HL-60 (cell line): ENCODE data around the gene CREB5.

Experiments used
- DNase-seq, 2 experiments: peaks; one replicate each; pipeline ENCODE4 v3.0.0-alpha.2; 2010 to 2020; ENCODE audit warnings: low read depth in 1 of 2, low spot score in 1 of 2
- H3K27ac ChIP-seq: fragments of 250-450 bp; sonication (Bioruptor Pico); replicated peaks from 2 replicates; pipeline ENCODE4 v1.5.1; 2020; ENCODE audit warnings: mild to moderate bottlenecking, moderate library complexity
- H3K27me3 ChIP-seq: fragments of 250-450 bp; sonication (Bioruptor Pico); 2 replicates; pipeline ENCODE4 v1.5.1; 2021; ENCODE audit warnings: mild to moderate bottlenecking, moderate library complexity; ENCODE audit not compliant: insufficient read depth, poor library complexity, severe bottlenecking
- H3K4me3 ChIP-seq: replicated peaks from 2 replicates; pipeline ENCODE4 v1.5.1; 2011; ENCODE audit warnings: mild to moderate bottlenecking, control low read depth, low read length; ENCODE audit not compliant: insufficient read depth
- CTCF ChIP-seq: IDR thresholded peaks from one replicate; pipeline ENCODE4 v1.5.1; 2011; ENCODE audit warnings: low read length, control low read depth, inconsistent platforms; ENCODE audit not compliant: insufficient read depth
- GABPA ChIP-seq: IDR thresholded peaks from 2 replicates; pipeline ENCODE4 v1.6.1; 2012; ENCODE audit warnings: low read depth
- POLR2AphosphoS5 ChIP-seq: IDR thresholded peaks from 2 replicates; pipeline ENCODE4 v1.6.1; 2012; ENCODE audit warnings: low read depth
- SPI1 ChIP-seq: IDR thresholded peaks from 2 replicates; pipeline ENCODE4 v1.6.1; 2012; ENCODE audit warnings: low read depth, mild to moderate bottlenecking, borderline replicate concordance
- TF ChIP-seq, protein P1 (sequence below): IDR thresholded peaks from 2 replicates; pipeline ENCODE4 v1.6.1; 2012; ENCODE audit warnings: low read depth; ENCODE audit not compliant: insufficient replicate concordance

The CREB5 gene

DNA sequence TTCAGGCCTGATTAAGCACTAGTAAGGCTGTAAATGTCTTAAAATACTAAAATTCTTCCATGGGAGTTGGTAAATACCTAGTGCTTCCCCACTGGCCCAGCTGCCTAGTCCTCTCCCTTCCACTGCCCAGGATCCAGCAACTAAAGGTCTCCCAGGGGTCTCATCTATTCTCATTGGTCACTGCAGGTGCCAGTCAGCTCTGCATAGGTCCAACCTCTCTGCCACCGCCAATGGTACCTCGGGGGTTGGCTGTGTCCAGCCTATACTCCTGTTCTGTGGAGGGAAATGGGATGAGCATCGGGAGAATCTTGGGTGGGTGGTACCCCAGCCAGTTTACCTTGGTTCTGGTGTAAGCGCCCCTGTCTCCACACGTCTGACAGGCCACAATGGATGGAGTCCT is 6.1 kb upstream of the CREB5 start:
- DNase-seq = no peak
- no peak overlapping the region for H3K27ac ChIP-seq
- TF ChIP-seq CTCF (no peak), GABPA (no peak), POLR2AphosphoS5 (no peak), SPI1 (no peak)
- TF ChIP-seq, protein P1, sequence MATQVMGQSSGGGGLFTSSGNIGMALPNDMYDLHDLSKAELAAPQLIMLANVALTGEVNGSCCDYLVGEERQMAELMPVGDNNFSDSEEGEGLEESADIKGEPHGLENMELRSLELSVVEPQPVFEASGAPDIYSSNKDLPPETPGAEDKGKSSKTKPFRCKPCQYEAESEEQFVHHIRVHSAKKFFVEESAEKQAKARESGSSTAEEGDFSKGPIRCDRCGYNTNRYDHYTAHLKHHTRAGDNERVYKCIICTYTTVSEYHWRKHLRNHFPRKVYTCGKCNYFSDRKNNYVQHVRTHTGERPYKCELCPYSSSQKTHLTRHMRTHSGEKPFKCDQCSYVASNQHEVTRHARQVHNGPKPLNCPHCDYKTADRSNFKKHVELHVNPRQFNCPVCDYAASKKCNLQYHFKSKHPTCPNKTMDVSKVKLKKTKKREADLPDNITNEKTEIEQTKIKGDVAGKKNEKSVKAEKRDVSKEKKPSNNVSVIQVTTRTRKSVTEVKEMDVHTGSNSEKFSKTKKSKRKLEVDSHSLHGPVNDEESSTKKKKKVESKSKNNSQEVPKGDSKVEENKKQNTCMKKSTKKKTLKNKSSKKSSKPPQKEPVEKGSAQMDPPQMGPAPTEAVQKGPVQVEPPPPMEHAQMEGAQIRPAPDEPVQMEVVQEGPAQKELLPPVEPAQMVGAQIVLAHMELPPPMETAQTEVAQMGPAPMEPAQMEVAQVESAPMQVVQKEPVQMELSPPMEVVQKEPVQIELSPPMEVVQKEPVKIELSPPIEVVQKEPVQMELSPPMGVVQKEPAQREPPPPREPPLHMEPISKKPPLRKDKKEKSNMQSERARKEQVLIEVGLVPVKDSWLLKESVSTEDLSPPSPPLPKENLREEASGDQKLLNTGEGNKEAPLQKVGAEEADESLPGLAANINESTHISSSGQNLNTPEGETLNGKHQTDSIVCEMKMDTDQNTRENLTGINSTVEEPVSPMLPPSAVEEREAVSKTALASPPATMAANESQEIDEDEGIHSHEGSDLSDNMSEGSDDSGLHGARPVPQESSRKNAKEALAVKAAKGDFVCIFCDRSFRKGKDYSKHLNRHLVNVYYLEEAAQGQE = no peak
- no peak overlapping the region for H3K4me3 ChIP-seq
- H3K27me3 ChIP-seq = peaks cover 32% of the 10 kb centered on the region

GRCh38 chr7:28407651-28408050 is 4.7 kb upstream of the CREB5 start:
- Histone ChIP-seq H3K27me3 (peaks cover 43% of the 10 kb centered on the region), H3K27ac (no peak overlapping the region), H3K4me3 (no peak overlapping the region)
- TF ChIP-seq, protein P1 = no peak
- no peak for TF ChIP-seq POLR2AphosphoS5
- TF ChIP-seq SPI1 = no peak
- TF ChIP-seq CTCF = no peak
- no peak for TF ChIP-seq GABPA
- no peak for DNase-seq

DNA sequence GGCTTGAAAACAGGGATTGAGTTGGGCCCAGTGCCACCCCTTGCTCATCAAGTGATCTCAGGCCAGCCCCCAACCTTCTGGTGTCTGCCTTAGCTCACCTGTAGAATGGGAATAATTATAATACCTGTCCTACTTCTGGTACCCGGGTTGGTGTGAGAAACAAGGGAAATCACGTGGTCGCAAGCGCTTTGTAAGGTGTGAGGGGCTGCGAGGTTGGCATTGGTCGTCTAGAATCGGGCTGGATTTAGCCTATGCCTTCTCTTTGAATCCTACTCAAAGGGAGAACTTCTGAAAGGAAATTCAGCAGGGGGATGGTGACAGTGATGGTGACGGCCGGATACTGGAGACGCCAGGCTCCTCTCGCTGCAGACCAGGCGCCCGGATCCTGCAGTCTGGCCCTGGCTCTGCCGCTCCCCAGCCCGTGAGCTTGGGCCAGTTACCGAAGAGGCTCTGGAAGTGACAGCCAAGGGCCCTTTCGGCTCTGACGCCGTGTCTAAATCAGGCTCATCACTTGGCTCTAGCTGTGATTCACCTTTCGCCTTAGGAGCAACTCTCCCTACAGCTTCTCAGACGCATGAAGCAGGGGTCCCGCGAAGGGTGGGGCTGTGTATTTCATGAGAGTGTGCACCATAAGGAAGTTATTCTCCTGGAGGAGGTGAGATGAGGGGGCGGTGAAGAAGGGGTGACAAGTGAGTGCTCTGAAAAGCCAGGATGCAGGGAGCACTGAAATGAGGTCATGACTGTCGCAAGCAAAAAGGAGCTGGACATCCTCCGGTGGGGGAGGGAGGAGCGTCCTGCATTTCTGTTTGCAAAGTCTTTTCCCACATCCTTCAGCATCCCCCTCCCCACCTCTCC is 4.0 kb upstream of the CREB5 start:
- no peak for DNase-seq
- no peak for TF ChIP-seq CTCF
- no peak for TF ChIP-seq GABPA
- TF ChIP-seq SPI1 = no peak
- TF ChIP-seq POLR2AphosphoS5 = no peak
- TF ChIP-seq, protein P1 = no peak
- H3K27me3 ChIP-seq = peaks cover 42% of the 10 kb centered on the region
- no peak overlapping the region for H3K27ac ChIP-seq
- no peak overlapping the region for H3K4me3 ChIP-seq
